Tibial nerve (tissue), 4 donors: Measurements from ENCODE around the gene TEKTIP1. TPM values are rescaled to one million over a fixed set of nuclear protein-coding genes. Genes with fewer than 3 reads are reported as not detected.

Source experiments
- DNase-seq, 2 donors: peaks; one replicate each; pipeline ENCODE4 v3.0.0-alpha.2; 2019; ENCODE audit warnings: low spot score in 2 of 2
- H3K27ac ChIP-seq, 4 donors: fragments of 200-600 bp; sonication (generic) in 3 of 4; one replicate each; pipeline ENCODE4 v1.5.1; 2017 to 2019; ENCODE audit warnings: mild to moderate bottlenecking in 1 of 4
- H3K27me3 ChIP-seq, 2 donors: fragments of 200-600 bp; sonication (generic) in 1 of 2; one replicate each; pipeline versions ENCODE4 v1.5.1 to v1.6.0; 2017 to 2019
- H3K36me3 ChIP-seq, 3 donors: fragments of 200-600 bp; sonication (generic); one replicate each; pipeline ENCODE4 v1.5.1; 2018 to 2019
- H3K4me1 ChIP-seq, 4 donors: fragments of 200-600 bp; sonication (generic) in 3 of 4; one replicate each; pipeline ENCODE4 v1.5.1; 2017 to 2019
- H3K4me3 ChIP-seq, 4 donors: fragments of 200-600 bp; sonication (generic) in 3 of 4; one replicate each; pipeline ENCODE4 v1.5.1; 2017 to 2019; ENCODE audit warnings: mild to moderate bottlenecking in 1 of 4, moderate library complexity in 1 of 4
- H3K9me3 ChIP-seq, 4 donors: fragments of 200-600 bp; sonication (generic) in 3 of 4; one replicate each; pipeline ENCODE4 v1.5.1; 2017 to 2019
- CTCF ChIP-seq, 5 experiments: fragments of 200-600 bp in 3 of 5; fragments of 450-650 bp in 2 of 5; sonication (generic) in 3 of 5; IDR thresholded peaks; one replicate each; pipeline ENCODE4 v1.5.1; 2016 to 2019; ENCODE audit warnings: antibody characterized with exemption in 5 of 5, mild to moderate bottlenecking in 3 of 5, moderate library complexity in 2 of 5
- EP300 ChIP-seq, 2 donors: sonication (generic); formaldehyde crosslinking; IDR thresholded peaks; one replicate each; pipeline ENCODE4 v1.6.1; 2017; ENCODE audit warnings: antibody characterized with exemption in 2 of 2, mild to moderate bottlenecking in 1 of 2
- POLR2A ChIP-seq, 2 donors: fragments of 450-650 bp; IDR thresholded peaks; one replicate each; pipeline ENCODE4 v1.6.1; 2017; ENCODE audit warnings: antibody characterized with exemption in 2 of 2, mild to moderate bottlenecking in 2 of 2, moderate library complexity in 2 of 2
- WGBS, 2 donors: methylation state at CpG; one replicate each; pipeline ENCODE4 v1.1.5; 2018; 5-methylcytosine and 5-hydroxymethylcytosine counted together
- total RNA-seq, 4 donors: library from RNA; depleted of rRNA; stranded (reverse); fragments of >200 nt; gene quantifications; one replicate each; pipeline ENCODE4 v1.1.0, GENCODE V29; 2016

TEKTIP1 gene
- total RNA-seq, 4 donors from 2014 or later, result 2.4 TPM; not detected in 3

- no peaks in the 10 kb centered on the region for H3K9me3 ChIP-seq
- H3K27me3 ChIP-seq, result no peaks in the 10 kb centered on the region
- H3K36me3 ChIP-seq, result peaks cover 0 to 35% (median 0%) of the 10 kb centered on the region in 3 donors
- no peak for DNase-seq
- peaks cover 0 to 64% (median 3%) of the 10 kb centered on the region in 4 donors for H3K4me1 ChIP-seq
- WGBS, 2 donors, result 72 to 84% methylated on average over 8 to 12 of the region's 15 CpGs
- H3K4me3 ChIP-seq, result no peak overlapping the region
- TF ChIP-seq POLR2A (IDR thresholded peaks at IDR 0.05) (no peak), CTCF (IDR thresholded peaks at IDR 0.05) (no peak), EP300 (IDR thresholded peaks at IDR 0.05) (no peak)
- no peak overlapping the region for H3K27ac ChIP-seq
Observed at GRCh38 chr19:3516675-3517207, 22.2 kb upstream of the TEKTIP1 start.

- WGBS, 2 donors, result 79% methylated on average over 2 of the region's 2 CpGs
- no peaks in the 10 kb centered on the region for H3K9me3 ChIP-seq
- no peak overlapping the region for H3K27ac ChIP-seq
- no peak for DNase-seq
- peaks cover 0 to 55% (median 3%) of the 10 kb centered on the region in 4 donors for H3K4me1 ChIP-seq
- H3K36me3 ChIP-seq, result peaks cover 0 to 44% (median 0%) of the 10 kb centered on the region in 3 donors
- no peak overlapping the region for H3K4me3 ChIP-seq
- no peaks in the 10 kb centered on the region for H3K27me3 ChIP-seq
- TF ChIP-seq CTCF (IDR thresholded peaks at IDR 0.05), result no peak
- no peak for TF ChIP-seq EP300 (IDR thresholded peaks at IDR 0.05)
- no peak for TF ChIP-seq POLR2A (IDR thresholded peaks at IDR 0.05)
Observed at GRCh38 chr19:3517638-3518037, 21.3 kb upstream of the TEKTIP1 start.

GRCh38 chr19:3518255-3518654 lies 20.7 kb upstream of the TEKTIP1 start:
- peaks cover 0 to 50% (median 0%) of the 10 kb centered on the region in 3 donors for H3K36me3 ChIP-seq
- TF ChIP-seq CTCF (IDR thresholded peaks at IDR 0.05) (no peak), EP300 (IDR thresholded peaks at IDR 0.05) (no peak), POLR2A (IDR thresholded peaks at IDR 0.05) (no peak)
- no peak overlapping the region for H3K27ac ChIP-seq
- WGBS, 2 donors, result 82 to 83% methylated on average over 10 of the region's 10 CpGs
- H3K27me3 ChIP-seq, result no peaks in the 10 kb centered on the region
- H3K4me1 ChIP-seq, result peaks cover 0 to 49% (median 3%) of the 10 kb centered on the region in 4 donors
- DNase-seq, result no peak
- H3K9me3 ChIP-seq, result no peaks in the 10 kb centered on the region
- no peak overlapping the region for H3K4me3 ChIP-seq

- TF ChIP-seq POLR2A (IDR thresholded peaks at IDR 0.05) (no peak), CTCF (IDR thresholded peaks at IDR 0.05) (no peak), EP300 (IDR thresholded peaks at IDR 0.05) (no peak)
- H3K27me3 ChIP-seq, result no peaks in the 10 kb centered on the region
- peaks cover 0 to 45% (median 3%) of the 10 kb centered on the region in 4 donors for H3K4me1 ChIP-seq
- H3K4me3 ChIP-seq, result no peak overlapping the region
- DNase-seq, result no peak
- no peak overlapping the region for H3K27ac ChIP-seq
- 86 to 89% methylated on average over 2 of the region's 2 CpGs for WGBS, 2 donors
- no peaks in the 10 kb centered on the region for H3K9me3 ChIP-seq
- H3K36me3 ChIP-seq, result peaks cover 0 to 54% (median 0%) of the 10 kb centered on the region in 3 donors
Observed at GRCh38 chr19:3518659-3519058, 20.3 kb upstream of the TEKTIP1 start.

GRCh38 chr19:3519126-3519525 lies 19.8 kb upstream of the TEKTIP1 start:
- no peak for DNase-seq
- Histone ChIP-seq H3K9me3 (no peaks in the 10 kb centered on the region), H3K4me3 (no peak overlapping the region), H3K4me1 (peaks cover 0 to 42% (median 3%) of the 10 kb centered on the region in 4 donors), H3K27me3 (no peaks in the 10 kb centered on the region), H3K27ac (no peak overlapping the region), H3K36me3 (peaks cover 0 to 59% (median 0%) of the 10 kb centered on the region in 3 donors)
- no peak for TF ChIP-seq EP300 (IDR thresholded peaks at IDR 0.05)
- no peak for TF ChIP-seq POLR2A (IDR thresholded peaks at IDR 0.05)
- no peak for TF ChIP-seq CTCF (IDR thresholded peaks at IDR 0.05)
- 86 to 87% methylated on average over 8 to 18 of the region's 18 CpGs for WGBS, 2 donors
